ENCODE data around the gene CCDC152. TPM values are rescaled to one million over a fixed set of nuclear protein-coding genes. Genes with fewer than 3 reads are reported as not detected.

The CCDC152 gene
- total RNA-seq, 4 donors from 2014 or later, result 0.16 to 1.2 (median 1.1) TPM

DNA sequence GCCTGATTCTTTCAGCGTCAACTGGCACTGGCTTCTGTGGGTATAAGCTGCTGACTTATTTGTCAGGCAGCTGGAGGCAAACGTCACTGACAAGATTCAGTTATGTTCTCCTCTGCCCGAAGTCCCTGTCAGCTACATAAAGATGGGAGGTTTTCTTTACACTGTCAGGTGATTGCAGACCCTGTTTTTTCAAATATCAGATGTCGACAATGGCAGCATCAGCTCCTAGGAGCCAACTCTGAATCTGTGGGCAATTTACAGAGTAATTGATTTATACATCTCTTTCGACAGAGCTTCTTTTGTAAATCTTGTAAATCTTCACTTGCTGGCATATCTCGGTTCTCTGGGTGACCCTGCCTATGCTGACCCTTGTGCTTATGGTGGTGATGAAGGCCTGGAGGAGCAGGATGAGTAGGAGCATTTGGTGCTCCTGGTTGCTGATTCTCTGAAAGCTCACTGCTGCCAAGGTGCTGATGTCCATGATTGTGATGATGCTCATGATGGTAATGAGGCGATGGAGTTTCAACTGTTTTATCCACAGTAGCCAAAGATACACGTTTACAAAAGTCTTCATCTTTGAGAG, 44.2 kb downstream of the CCDC152 start:
- peaks cover 0 to 60% of the 10 kb centered on the region in 2 donors for H3K36me3 ChIP-seq
- no peaks in the 10 kb centered on the region for H3K4me1 ChIP-seq
- no peak overlapping the region for H3K27ac ChIP-seq
- H3K9me3 ChIP-seq, result peaks cover 0 to 4% (median 0%) of the 10 kb centered on the region in 3 donors
- TF ChIP-seq POLR2A (IDR thresholded peaks at IDR 0.05) (no peak), EP300 (IDR thresholded peaks at IDR 0.05) (no peak), POLR2AphosphoS5 (IDR thresholded peaks at IDR 0.05) (no peak)
- TF ChIP-seq, protein P1, sequence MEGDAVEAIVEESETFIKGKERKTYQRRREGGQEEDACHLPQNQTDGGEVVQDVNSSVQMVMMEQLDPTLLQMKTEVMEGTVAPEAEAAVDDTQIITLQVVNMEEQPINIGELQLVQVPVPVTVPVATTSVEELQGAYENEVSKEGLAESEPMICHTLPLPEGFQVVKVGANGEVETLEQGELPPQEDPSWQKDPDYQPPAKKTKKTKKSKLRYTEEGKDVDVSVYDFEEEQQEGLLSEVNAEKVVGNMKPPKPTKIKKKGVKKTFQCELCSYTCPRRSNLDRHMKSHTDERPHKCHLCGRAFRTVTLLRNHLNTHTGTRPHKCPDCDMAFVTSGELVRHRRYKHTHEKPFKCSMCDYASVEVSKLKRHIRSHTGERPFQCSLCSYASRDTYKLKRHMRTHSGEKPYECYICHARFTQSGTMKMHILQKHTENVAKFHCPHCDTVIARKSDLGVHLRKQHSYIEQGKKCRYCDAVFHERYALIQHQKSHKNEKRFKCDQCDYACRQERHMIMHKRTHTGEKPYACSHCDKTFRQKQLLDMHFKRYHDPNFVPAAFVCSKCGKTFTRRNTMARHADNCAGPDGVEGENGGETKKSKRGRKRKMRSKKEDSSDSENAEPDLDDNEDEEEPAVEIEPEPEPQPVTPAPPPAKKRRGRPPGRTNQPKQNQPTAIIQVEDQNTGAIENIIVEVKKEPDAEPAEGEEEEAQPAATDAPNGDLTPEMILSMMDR (IDR thresholded peaks at IDR 0.05), result no peak
- WGBS, 2 donors (ENCODE audit: low coverage in 1 of 2), result 73 to 75% methylated on average over 7 of the region's 8 CpGs
- H3K27me3 ChIP-seq, result no peaks in the 10 kb centered on the region
- no peak for ATAC-seq
- no peak overlapping the region for H3K4me3 ChIP-seq

DNA sequence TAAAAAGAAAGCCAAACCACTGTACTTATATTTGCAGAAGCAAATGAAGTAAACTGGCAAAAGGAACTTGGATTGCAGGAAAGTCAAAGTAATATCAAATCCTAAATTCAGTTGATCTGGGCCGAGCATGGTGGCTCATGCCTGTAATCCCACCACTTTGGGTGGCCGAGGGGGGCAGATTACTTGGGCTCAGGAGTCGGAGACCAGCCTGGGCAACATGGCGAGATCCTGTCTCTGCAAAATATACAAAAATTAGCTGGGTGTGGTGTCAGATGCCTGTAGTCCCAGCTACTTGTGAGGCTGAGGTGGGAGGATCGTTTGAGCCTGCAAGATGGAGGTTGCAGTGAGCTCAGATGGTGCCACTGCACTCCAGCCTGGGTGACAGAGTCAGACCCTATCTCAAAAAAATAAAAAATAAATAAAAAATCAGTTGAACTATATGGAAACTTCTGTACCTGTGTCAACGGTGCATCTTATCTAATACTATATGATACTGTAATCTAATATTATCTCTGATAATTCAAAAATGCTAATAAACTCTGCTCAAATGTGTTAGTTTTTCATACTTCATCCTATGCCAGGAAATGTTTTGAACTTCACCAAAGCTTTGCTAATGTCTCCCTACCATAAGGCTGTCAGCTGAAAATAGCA, 45.0 kb downstream of the CCDC152 start:
- ATAC-seq, result no peak
- WGBS, 2 donors (ENCODE audit: low coverage in 1 of 2), result 89 to 98% methylated on average over 5 to 6 of the region's 6 CpGs
- no peak overlapping the region for H3K27ac ChIP-seq
- TF ChIP-seq, protein P1 (IDR thresholded peaks at IDR 0.05), result no peak
- TF ChIP-seq POLR2AphosphoS5 (IDR thresholded peaks at IDR 0.05), result no peak
- no peak for TF ChIP-seq POLR2A (IDR thresholded peaks at IDR 0.05)
- no peak for TF ChIP-seq EP300 (IDR thresholded peaks at IDR 0.05)
- H3K27me3 ChIP-seq, result no peaks in the 10 kb centered on the region
- peaks cover 0 to 3% (median 0%) of the 10 kb centered on the region in 3 donors for H3K4me1 ChIP-seq
- peaks cover 0 to 68% of the 10 kb centered on the region in 2 donors for H3K36me3 ChIP-seq
- no peak overlapping the region for H3K4me3 ChIP-seq
- H3K9me3 ChIP-seq, result peaks cover 0 to 4% (median 0%) of the 10 kb centered on the region in 3 donors

DNA sequence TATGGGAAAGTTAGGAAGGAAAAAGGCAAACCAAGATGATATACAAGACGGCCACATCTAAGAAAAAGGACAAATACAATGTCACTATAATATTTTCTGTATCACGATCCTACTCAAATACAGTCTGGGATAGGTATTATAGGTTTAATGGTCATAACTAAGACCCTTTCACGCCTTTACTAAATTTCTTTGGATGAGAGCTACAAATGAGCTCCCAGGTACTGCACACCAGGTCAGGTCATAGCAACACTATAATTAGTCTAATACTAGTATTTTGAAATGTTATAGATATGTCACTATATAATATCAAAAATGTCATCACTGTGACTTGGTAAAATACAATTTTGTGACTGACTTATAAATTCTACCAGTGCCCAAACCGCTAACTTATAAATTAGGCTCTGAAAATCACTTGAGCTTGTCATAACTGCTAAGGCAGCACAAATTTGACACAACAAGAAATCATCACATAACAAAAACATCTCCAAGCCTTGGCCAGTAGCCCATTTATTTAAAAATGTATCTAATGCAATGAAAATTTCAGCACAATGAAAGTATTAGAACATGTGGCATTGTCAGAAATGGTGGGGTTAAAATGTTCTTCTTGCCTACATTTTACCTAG, 48.2 kb downstream of the CCDC152 start:
- no peak for ATAC-seq
- H3K27ac ChIP-seq, result no peak overlapping the region
- peaks cover 0 to 75% of the 10 kb centered on the region in 2 donors for H3K36me3 ChIP-seq
- peaks cover 0 to 22% (median 7%) of the 10 kb centered on the region in 3 donors for H3K4me1 ChIP-seq
- H3K27me3 ChIP-seq, result no peaks in the 10 kb centered on the region
- H3K4me3 ChIP-seq, result no peak overlapping the region
- no peaks in the 10 kb centered on the region for H3K9me3 ChIP-seq
- WGBS, 2 donors (ENCODE audit: low coverage in 1 of 2), result 86 to 89% methylated on average over 4 of the region's 4 CpGs
- TF ChIP-seq POLR2A (IDR thresholded peaks at IDR 0.05) (no peak), EP300 (IDR thresholded peaks at IDR 0.05) (no peak), POLR2AphosphoS5 (IDR thresholded peaks at IDR 0.05) (no peak)
- TF ChIP-seq, protein P1 (IDR thresholded peaks at IDR 0.05), result no peak

DNA sequence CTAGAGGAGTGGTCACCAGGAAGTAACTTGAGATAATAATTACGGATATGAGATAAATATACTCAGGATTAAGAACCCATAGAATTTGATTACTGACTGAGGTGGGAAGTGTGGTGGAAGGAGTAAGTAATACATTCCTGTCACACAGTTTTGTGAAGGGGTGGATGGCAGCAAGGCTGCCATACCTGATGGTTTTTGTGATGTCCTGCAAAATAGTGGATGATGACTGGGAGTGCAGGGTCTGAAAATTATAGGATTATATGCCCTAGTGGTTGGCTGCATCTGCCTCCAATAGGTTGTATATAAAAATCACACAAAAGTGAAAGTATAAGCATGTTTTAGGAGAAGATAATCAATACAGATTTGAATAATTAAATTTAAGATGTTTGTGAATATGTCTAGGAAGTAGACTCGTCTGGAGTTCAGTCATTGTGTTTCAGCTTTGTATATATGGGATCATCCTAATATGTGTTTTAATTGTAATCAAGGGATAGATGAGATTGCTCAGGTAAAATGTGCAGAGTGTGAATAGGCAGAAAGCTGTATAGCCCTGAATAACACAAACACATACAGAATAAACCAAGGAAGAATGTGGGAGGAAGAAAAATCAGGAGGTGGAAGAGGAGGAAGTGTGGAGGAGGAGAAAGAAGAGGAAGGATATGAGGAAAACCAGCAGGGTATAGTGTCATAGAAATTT, 49.5 kb downstream of the CCDC152 start:
- H3K9me3 ChIP-seq, result no peaks in the 10 kb centered on the region
- no peaks in the 10 kb centered on the region for H3K27me3 ChIP-seq
- H3K36me3 ChIP-seq, result peaks cover 0 to 63% of the 10 kb centered on the region in 2 donors
- ATAC-seq, result no peak
- 70 to 72% methylated on average over 2 of the region's 2 CpGs for WGBS, 2 donors (ENCODE audit: low coverage in 1 of 2)
- TF ChIP-seq, protein P1 (IDR thresholded peaks at IDR 0.05), result no peak
- TF ChIP-seq POLR2AphosphoS5 (IDR thresholded peaks at IDR 0.05) (no peak), POLR2A (IDR thresholded peaks at IDR 0.05) (no peak), EP300 (IDR thresholded peaks at IDR 0.05) (no peak)
- H3K27ac ChIP-seq, result no peak overlapping the region
- peaks cover 0 to 22% (median 7%) of the 10 kb centered on the region in 3 donors for H3K4me1 ChIP-seq
- no peak overlapping the region for H3K4me3 ChIP-seq
